HCT116 (cell line): ENCODE measurements around the gene KIF5C. TPM values are rescaled to one million over a fixed set of nuclear protein-coding genes. Genes with fewer than 3 reads are reported as not detected.

Experiments
- ATAC-seq: fragments of 200-7000 bp; cut with Tn5 transposase; 2 replicates; pipeline ENCODE4 v1.9.1; 2020; ENCODE audit warnings: mild to moderate bottlenecking, moderate library complexity
- BruUV-seq: library from RNA; stranded (reverse); fragments of 400-500 nt; replicated peaks from 2 replicates; lab custom pipeline; 2021; lab: Mats Ljungman, UMichigan
- CTCF ChIA-PET: fragments of 300-600 bp; sonication (Branson Sonifier 250); formaldehyde crosslinking; loops from one replicate; lab custom pipeline; 2021; ENCODE audit warnings: antibody characterized with exemption; lab: Charles Lee
- POLR2A ChIA-PET: fragments of 300-600, 350-600 bp; sonication (Branson Sonifier 250); formaldehyde crosslinking; loops from one replicate; lab custom pipeline; 2021; ENCODE audit warnings: antibody characterized with exemption; lab: Charles Lee
- RAD21 ChIA-PET, 2 experiments: fragments of 300-600 bp; sonication (Branson Sonifier 250); formaldehyde crosslinking; loops; one replicate each; lab custom pipeline; 2023; ENCODE audit warnings: low total read pairs in 2 of 2; ENCODE audit not compliant: uncharacterized antibody in 2 of 2, unreplicated experiment in 2 of 2, low non-redundant PET in 1 of 2; lab: Charles Lee
- DNase-seq: peaks from one replicate; pipeline ENCODE4 v3.0.0-alpha.2; 2010; ENCODE audit warnings: low read depth, low spot score
- H2AFZ ChIP-seq: fragments of 200-600 bp; shearing (Covaris generic), sonication (generic); 2 replicates; pipeline ENCODE4 v1.6.1; 2017; ENCODE audit warnings: low read depth, mixed run types, mixed read lengths, antibody characterized with exemption, low read length; ENCODE audit not compliant: poor library complexity, severe bottlenecking
- H3K27ac ChIP-seq: 2 replicates; pipeline ENCODE4 v1.5.1; 2012; ENCODE audit warnings: low read depth, low read length
- H3K27me3 ChIP-seq: fragments of 200-600 bp; sonication (generic); 2 replicates; pipeline ENCODE4 v1.6.1; 2016; ENCODE audit warnings: mixed run types, low read length, mixed read lengths; ENCODE audit not compliant: insufficient read depth
- H3K36me3 ChIP-seq, 2 experiments: fragments of 200-500 bp in 1 of 2; fragments of 200-600 bp in 1 of 2; sonication (Bioruptor generic) in 1 of 2; sonication (generic) in 1 of 2; 2 replicates each; pipeline versions ENCODE4 v1.5.1 to v1.6.1; 2014 to 2016; ENCODE audit warnings: low read length in 2 of 2, inconsistent platforms in 1 of 2, mixed read lengths in 1 of 2, mixed run types in 1 of 2; ENCODE audit not compliant: insufficient read depth in 2 of 2, control insufficient read depth in 1 of 2
- H3K4me1 ChIP-seq, 2 experiments: fragments of 200-600 bp in 1 of 2; sonication (generic) in 1 of 2; 2 replicates each; pipeline versions ENCODE4 v1.5.1 to v1.6.1; 2012 to 2017; ENCODE audit warnings: low read length in 2 of 2, inconsistent platforms in 1 of 2, mild to moderate bottlenecking in 1 of 2, mixed read lengths in 1 of 2, mixed run types in 1 of 2, moderate library complexity in 1 of 2; ENCODE audit not compliant: insufficient read depth in 2 of 2, control insufficient read depth in 1 of 2
- H3K4me2 ChIP-seq: fragments of 200-600 bp; sonication (generic); 2 replicates; pipeline ENCODE4 v1.6.1; 2017; ENCODE audit warnings: mixed run types, low read length, mixed read lengths
- H3K4me3 ChIP-seq, 2 experiments: fragments of 200-600 bp in 1 of 2; sonication (generic) in 1 of 2; replicated peaks in 1 of 2; 2 replicates each; pipeline ENCODE4 v1.5.1; 2011 to 2016; ENCODE audit warnings: low read length in 2 of 2, control low read depth in 1 of 2, low read depth in 1 of 2, mild to moderate bottlenecking in 1 of 2, mixed read lengths in 1 of 2, mixed run types in 1 of 2
- H3K79me2 ChIP-seq: fragments of 200-600 bp; sonication (generic); 2 replicates; pipeline ENCODE4 v1.6.1; 2017; ENCODE audit warnings: mild to moderate bottlenecking, mixed run types, low read length, moderate library complexity, mixed read lengths; ENCODE audit not compliant: insufficient read depth
- H3K9ac ChIP-seq: fragments of 200-600 bp; sonication (generic); 2 replicates; pipeline ENCODE4 v1.6.1; 2016; ENCODE audit warnings: low read length, mixed read lengths
- H3K9me2 ChIP-seq: fragments of 200-600 bp; sonication (generic), shearing (Covaris generic); 2 replicates; pipeline ENCODE4 v1.6.1; 2017; ENCODE audit warnings: mixed run types, mild to moderate bottlenecking, moderate library complexity; ENCODE audit not compliant: insufficient read depth
- H3K9me3 ChIP-seq, 2 experiments: fragments of 200-500 bp in 1 of 2; fragments of 200-600 bp in 1 of 2; sonication (Bioruptor generic) in 1 of 2; sonication (generic) in 1 of 2; 2 replicates each; pipeline ENCODE4 v1.6.1; 2014 to 2017; ENCODE audit warnings: low read length in 2 of 2, mixed read lengths in 2 of 2, inconsistent platforms in 1 of 2, low read depth in 1 of 2, mild to moderate bottlenecking in 1 of 2, mixed run types in 1 of 2, moderate library complexity in 1 of 2; ENCODE audit not compliant: control insufficient read depth in 1 of 2, insufficient read depth in 1 of 2
- H4K20me1 ChIP-seq: fragments of 200-600 bp; sonication (generic), shearing (Covaris generic); 2 replicates; pipeline ENCODE4 v1.6.1; 2017; ENCODE audit warnings: mixed run types, mild to moderate bottlenecking, moderate library complexity; ENCODE audit not compliant: insufficient read depth
- ATF3 ChIP-seq: IDR thresholded peaks from 2 replicates; pipeline ENCODE4 v1.6.1; 2012
- CBX3 ChIP-seq: IDR thresholded peaks from 2 replicates; pipeline ENCODE4 v1.6.1; 2012; ENCODE audit warnings: low read depth
- CEBPB ChIP-seq: IDR thresholded peaks from 2 replicates; pipeline ENCODE4 v1.6.1; 2012; ENCODE audit warnings: low read depth
- CTCF ChIP-seq, 3 experiments: fragments of 200-600 bp in 1 of 3; sonication (generic) in 1 of 3; IDR thresholded peaks in 2 of 3; conservative IDR thresholded peaks in 1 of 3; 2 replicates each; pipeline ENCODE4 v1.5.1; 2012 to 2017; ENCODE audit warnings: low read depth in 2 of 3, low read length in 2 of 3, antibody characterized with exemption in 1 of 3, borderline replicate concordance in 1 of 3, control low read depth in 1 of 3, mild to moderate bottlenecking in 1 of 3, mixed read lengths in 1 of 3, mixed run types in 1 of 3, moderate library complexity in 1 of 3; ENCODE audit not compliant: insufficient read depth in 1 of 3
- ELF1 ChIP-seq: IDR thresholded peaks from 2 replicates; pipeline ENCODE4 v1.6.1; 2012; ENCODE audit warnings: low read depth, borderline replicate concordance
- EZH2 ChIP-seq: fragments of 200-600 bp; sonication (generic); IDR thresholded peaks from 2 replicates; pipeline ENCODE4 v1.6.1; 2017; ENCODE audit warnings: antibody characterized with exemption, mixed run types
- EZH2phosphoT487 ChIP-seq: fragments of 200-600 bp; IDR thresholded peaks from 2 replicates; pipeline ENCODE4 v1.6.1; 2018; ENCODE audit warnings: antibody characterized with exemption, borderline replicate concordance
- FOSL1 ChIP-seq: IDR thresholded peaks from 2 replicates; pipeline ENCODE4 v1.6.1; 2012; ENCODE audit warnings: low read depth
- JUND ChIP-seq: IDR thresholded peaks from 2 replicates; pipeline ENCODE4 v1.6.1; 2012
- MAX ChIP-seq: IDR thresholded peaks from 2 replicates; pipeline ENCODE4 v1.6.1; 2012
- POLR2A ChIP-seq: IDR thresholded peaks from 2 replicates; pipeline ENCODE4 v1.7.0; 2011; ENCODE audit warnings: borderline replicate concordance; ENCODE audit not compliant: insufficient read depth, insufficient read length; ENCODE audit errors: extremely low read depth
- RAD21 ChIP-seq: IDR thresholded peaks from 2 replicates; pipeline ENCODE4 v1.6.1; 2012; ENCODE audit warnings: low read depth, mild to moderate bottlenecking
- REST ChIP-seq: IDR thresholded peaks from 2 replicates; pipeline ENCODE4 v1.6.1; 2012; ENCODE audit warnings: low read depth
- SIN3A ChIP-seq: IDR thresholded peaks from 2 replicates; pipeline ENCODE4 v1.6.1; 2012; ENCODE audit warnings: low read depth
- SP1 ChIP-seq: IDR thresholded peaks from 2 replicates; pipeline ENCODE4 v1.6.1; 2012; ENCODE audit warnings: low read depth
- SRF ChIP-seq: IDR thresholded peaks from 2 replicates; pipeline ENCODE4 v1.6.1; 2012; ENCODE audit warnings: low read depth
- TCF7L2 ChIP-seq: IDR thresholded peaks from 2 replicates; pipeline ENCODE4 v1.7.0; 2011; ENCODE audit warnings: borderline replicate concordance, inconsistent platforms; ENCODE audit not compliant: insufficient read depth, insufficient read length; ENCODE audit errors: extremely low read depth
- YY1 ChIP-seq: IDR thresholded peaks from 2 replicates; pipeline ENCODE4 v1.6.1; 2011; ENCODE audit warnings: low read length, low read depth, moderate library complexity, mild to moderate bottlenecking; ENCODE audit not compliant: insufficient replicate concordance; ENCODE audit errors: extremely low read depth
- ZFX ChIP-seq: fragments of 450-650 bp; IDR thresholded peaks from 2 replicates; pipeline ENCODE4 v1.6.1; 2017
- ZNF274 ChIP-seq: fragments of 200-500 bp; sonication (Bioruptor generic); IDR thresholded peaks from 2 replicates; pipeline ENCODE4 v1.6.1; 2014; ENCODE audit warnings: mild to moderate bottlenecking, low read depth, low read length, inconsistent platforms
- intact Hi-C: fragments of 100-400 bp; cut with micrococcal nuclease; formaldehyde crosslinking; loops from 2 replicates; pipeline ENCODE4 v1.10.0; 2022
- total RNA-seq: library from RNA; stranded (reverse); gene quantifications from one replicate; pipeline ENCODE4 v1.2.1, GENCODE V29; 2021; ENCODE audit not compliant: unreplicated experiment

The KIF5C gene
- total RNA-seq, 1 experiment from 2014 or later: 6.5 TPM

- TF ChIP-seq ZNF274: no peak
- no peak for TF ChIP-seq RAD21
- no peak for TF ChIP-seq SIN3A
- no peak for TF ChIP-seq EZH2phosphoT487
- TF ChIP-seq JUND: no peak
- no peak for TF ChIP-seq ZFX
- TF ChIP-seq CTCF (IDR thresholded peaks at IDR 0.05 in 2 of 3, conservative IDR thresholded peaks at IDR 0.05 in 1 of 3; ENCODE audit: borderline replicate concordance in 1 of 3, insufficient read depth in 1 of 3, low read depth in 2 of 3, low read length in 2 of 3): no peak
These were observed 154.4 kb downstream of the KIF5C start (continued) for GRCh38 chr2:149029307-149029965.

GRCh38 chr2:149031396-149031795 lies 156.4 kb downstream of the KIF5C start:
- H3K4me1 ChIP-seq: peaks cover 0 to 7% of the 10 kb centered on the region in 2 experiments; a peak in 1 of 4 replicates
- no peaks in the 10 kb centered on the region for H3K79me2 ChIP-seq
- no peak for ATAC-seq
- no peak overlapping the region for H3K27ac ChIP-seq
- H3K27me3 ChIP-seq: peaks cover 16% of the 10 kb centered on the region; the same call in 1 of the 2 replicates
- H3K9ac ChIP-seq: no peak overlapping the region
- no peak overlapping the region for H3K4me2 ChIP-seq
- H3K9me2 ChIP-seq: no peaks in the 10 kb centered on the region
- no peak overlapping the region for H2AFZ ChIP-seq
- POLR2A ChIA-PET: no interaction called here
- no peaks in the 10 kb centered on the region for H3K9me3 ChIP-seq
- CTCF ChIA-PET: no interaction called here
- BruUV-seq: no TSS peak
- H4K20me1 ChIP-seq: no peaks in the 10 kb centered on the region
- RAD21 ChIA-PET: no interaction called here
- DNase-seq: no peak
- H3K36me3 ChIP-seq: no peaks in the 10 kb centered on the region
- no peak overlapping the region for H3K4me3 ChIP-seq
- intact Hi-C loops: no loop called here
- TF ChIP-seq MAX (no peak), POLR2A (no peak), ZFX (no peak), SRF (no peak), CEBPB (no peak), JUND (no peak), TCF7L2 (no peak), ELF1 (no peak), SIN3A (no peak), SP1 (no peak), YY1 (no peak), EZH2 (no peak), REST (no peak), ATF3 (no peak), CBX3 (no peak), ZNF274 (no peak), FOSL1 (no peak)
